GM12878 (cell line): Measurements from ENCODE around the gene DCBLD1. TPM values are rescaled to one million over a fixed set of nuclear protein-coding genes. Genes with fewer than 3 reads are reported as not detected.

ENCODE experiments used
- ATAC-seq: fragments of 200-7000 bp; cut with Tn5 transposase; 3 replicates; pipeline ENCODE4 v1.9.1; 2020; ENCODE audit warnings: mild to moderate bottlenecking, moderate library complexity
- BruUV-seq: library from RNA; stranded (reverse); fragments of 400-500 nt; replicated peaks from 2 replicates; lab custom pipeline; 2021; lab: Mats Ljungman, UMichigan
- CTCF ChIA-PET: fragments of 300-600 bp; sonication (Branson Sonifier 250); formaldehyde crosslinking; extraction: SDS; loops from one replicate; lab custom pipeline; 2021; ENCODE audit warnings: inconsistent platforms; lab: Yijun Ruan, JAX
- POLR2A ChIA-PET: fragments of 350-600 bp; formaldehyde crosslinking; extraction: SDS; loops from one replicate; lab custom pipeline; 2021; ENCODE audit warnings: inconsistent platforms; lab: Charles Lee
- RAD21 ChIA-PET: fragments of 300-600 bp; sonication (Branson Sonifier 250); formaldehyde crosslinking; loops from one replicate; lab custom pipeline; 2023; ENCODE audit warnings: antibody characterized with exemption; ENCODE audit not compliant: unreplicated experiment; lab: Charles Lee
- SMC1A ChIA-PET: fragments of 300-600 bp; sonication (Branson Sonifier 250); formaldehyde crosslinking; loops from one replicate; lab custom pipeline; 2023; ENCODE audit not compliant: unreplicated experiment, uncharacterized antibody; lab: Charles Lee
- DNase-seq: peaks from one replicate; pipeline ENCODE4 v3.0.0-alpha.2; 2011; ENCODE audit warnings: low read depth, low spot score
- FAIRE-seq: peaks from 3 replicates; lab custom pipeline; 2011; peaks lifted over from hg19 to GRCh38; lab: Jason Lieb, UNC
- H2AFZ ChIP-seq: 2 replicates; pipeline ENCODE4 v1.6.0; 2011; ENCODE audit warnings: low read depth, low read length, control low read depth; ENCODE audit not compliant: control insufficient read depth
- H3K27ac ChIP-seq: 2 replicates; pipeline ENCODE4 v1.5.1; 2011; ENCODE audit warnings: control low read depth; ENCODE audit not compliant: control insufficient read depth, insufficient read depth
- H3K27me3 ChIP-seq, 2 experiments: replicated peaks in 1 of 2; 2 replicates each; pipeline versions ENCODE4 v1.6.0 to v1.6.1; 2011; ENCODE audit warnings: low read length in 1 of 2; ENCODE audit not compliant: control insufficient read depth in 2 of 2, insufficient read depth in 2 of 2
- H3K36me3 ChIP-seq, 2 experiments: 2 replicates each; pipeline ENCODE4 v1.5.1; 2011; ENCODE audit warnings: low read length in 1 of 2; ENCODE audit not compliant: control insufficient read depth in 2 of 2, insufficient read depth in 2 of 2
- H3K4me1 ChIP-seq: 2 replicates; pipeline ENCODE4 v1.6.1; 2011; ENCODE audit warnings: mild to moderate bottlenecking, low read length, moderate library complexity, mixed read lengths; ENCODE audit not compliant: control insufficient read depth, insufficient read depth
- H3K4me2 ChIP-seq: 2 replicates; pipeline ENCODE4 v1.6.0; 2011; ENCODE audit warnings: control low read depth; ENCODE audit not compliant: control insufficient read depth, insufficient read depth
- H3K4me3 ChIP-seq: fragments of 200-600 bp; sonication (generic); 2 replicates; pipeline ENCODE4 v1.5.1; 2016
- H3K79me2 ChIP-seq: 2 replicates; pipeline ENCODE4 v1.6.0; 2011; ENCODE audit warnings: low read length; ENCODE audit not compliant: control insufficient read depth, insufficient read depth
- H3K9ac ChIP-seq: 2 replicates; pipeline ENCODE4 v1.8.0; 2011; ENCODE audit warnings: low read length, control low read depth, mixed read lengths; ENCODE audit not compliant: control insufficient read depth, insufficient read depth
- H3K9me3 ChIP-seq: replicated peaks from 3 replicates; pipeline ENCODE4 v1.5.1; 2011; ENCODE audit warnings: mild to moderate bottlenecking, low read length; ENCODE audit not compliant: control insufficient read depth, insufficient read depth
- H4K20me1 ChIP-seq: 2 replicates; pipeline ENCODE4 v1.6.0; 2011; ENCODE audit not compliant: control insufficient read depth, insufficient read depth
- CBFB ChIP-seq: IDR thresholded peaks from 2 replicates; pipeline ENCODE4 v1.6.1; 2016; ENCODE audit warnings: antibody characterized with exemption, low read depth
- CEBPB ChIP-seq, 2 experiments: fragments of 150-350 bp in 1 of 2; IDR thresholded peaks; 2 replicates each; pipeline ENCODE4 v1.6.1; 2012 to 2014; ENCODE audit warnings: low read depth in 2 of 2, low read length in 2 of 2, borderline replicate concordance in 1 of 2, inconsistent platforms in 1 of 2
- GATAD2B ChIP-seq: fragments of 450-650 bp; conservative IDR thresholded peaks from 2 replicates; pipeline ENCODE4 v1.6.1; 2017; ENCODE audit warnings: low read depth, mild to moderate bottlenecking, moderate library complexity
- MTA2 ChIP-seq: fragments of 450-650 bp; IDR thresholded peaks from 2 replicates; pipeline ENCODE4 v1.6.1; 2016; ENCODE audit warnings: low read depth, mild to moderate bottlenecking, moderate library complexity
- NFYB ChIP-seq: IDR thresholded peaks from 2 replicates; pipeline ENCODE4 v1.6.1; 2011; ENCODE audit warnings: low read depth, mild to moderate bottlenecking, low read length, improper control_type of control experiment, moderate library complexity; ENCODE audit not compliant: insufficient read depth
- PAX5 ChIP-seq: IDR thresholded peaks from 2 replicates; pipeline ENCODE4 v1.6.1; 2011; ENCODE audit warnings: low read depth, low read length, borderline replicate concordance
- POLR2AphosphoS5 ChIP-seq: IDR thresholded peaks from 2 replicates; pipeline ENCODE4 v1.6.1; 2011; ENCODE audit warnings: mild to moderate bottlenecking, low read length, inconsistent platforms
- RBBP5 ChIP-seq: fragments of 200-600 bp; sonication (generic); conservative IDR thresholded peaks from 2 replicates; pipeline ENCODE4 v1.6.1; 2016
- SIX5 ChIP-seq: IDR thresholded peaks from 2 replicates; pipeline ENCODE4 v1.6.1; 2011; ENCODE audit warnings: mild to moderate bottlenecking, low read depth, low read length, moderate library complexity; ENCODE audit not compliant: severe bottlenecking
- TCF7 ChIP-seq: IDR thresholded peaks from 2 replicates; pipeline ENCODE4 v1.6.1; 2014; ENCODE audit warnings: antibody characterized with exemption, borderline replicate concordance
- WGBS: methylation state at CpG from one replicate; pipeline ENCODE4 v1.1.6; 2016; ENCODE audit warnings: low lambda C conversion rate; ENCODE audit not compliant: insufficient replicate concordance, insufficient coverage; ENCODE audit errors: missing lambda C conversion rate; 5-methylcytosine and 5-hydroxymethylcytosine counted together
- in situ Hi-C: fragments of 300-500 bp; cut with MboI; formaldehyde crosslinking; loops from 9 replicates; pipeline ENCODE4 v1.14.3; 2018; ENCODE audit warnings: mixed read lengths
- intact Hi-C: fragments of 100-400 bp; cut with micrococcal nuclease; formaldehyde crosslinking; loops from one replicate; pipeline ENCODE4 v1.14.2; 2022; ENCODE audit not compliant: unreplicated experiment
- polyA plus RNA-seq, 11 experiments: library from polyadenylated mRNA; depleted of rRNA in 4 of 11; unstranded in 6 of 11; stranded (reverse) in 5 of 11; fragments of >200 nt; fragmentation: Nextera tagmentation in 4 of 11; fragmentation: Illumina TruSeq in 1 of 11; extraction: Ambion mirVana in 4 of 11; extraction: Trizol in 1 of 11; gene quantifications; 1 replicate in 1 of 11; 2 replicates in 10 of 11; pipeline versions ENCODE4 v1.2.1 to v1.2.3, GENCODE V29; 2011 to 2016; ENCODE audit warnings: inconsistent platforms in 2 of 11, missing spikeins in 2 of 11, low read depth in 1 of 11
- total RNA-seq, 4 experiments: library from RNA; depleted of rRNA in 3 of 4; stranded (reverse); fragments of >200 nt in 3 of 4; fragmentation: Illumina TruSeq in 1 of 4; extraction: Trizol in 1 of 4; gene quantifications; 2 replicates each; pipeline versions ENCODE4 v1.2.1 to v1.2.3, GENCODE V29; 2013 to 2021
- TF ChIP-seq, protein P1 (sequence below): fragments of 450-650 bp; IDR thresholded peaks from 2 replicates; pipeline ENCODE4 v1.6.1; 2016; ENCODE audit warnings: mild to moderate bottlenecking
- TF ChIP-seq, protein P2 (sequence below): fragments of 450-650 bp; IDR thresholded peaks from 2 replicates; pipeline ENCODE4 v1.6.1; 2016; ENCODE audit warnings: mild to moderate bottlenecking, moderate library complexity, borderline replicate concordance
- TF ChIP-seq, protein P3 (sequence below): IDR thresholded peaks from 2 replicates; pipeline ENCODE4 v1.6.1; 2012; ENCODE audit warnings: low read depth, low read length, improper control_type of control experiment

Gene DCBLD1
- total and polyA plus RNA-seq, 10 of the 15 experiments (the other 5 are each of a cell fraction or from before 2014, with no cell fraction given) = 0.92 to 9.2 (median 8.3) TPM

DNA sequence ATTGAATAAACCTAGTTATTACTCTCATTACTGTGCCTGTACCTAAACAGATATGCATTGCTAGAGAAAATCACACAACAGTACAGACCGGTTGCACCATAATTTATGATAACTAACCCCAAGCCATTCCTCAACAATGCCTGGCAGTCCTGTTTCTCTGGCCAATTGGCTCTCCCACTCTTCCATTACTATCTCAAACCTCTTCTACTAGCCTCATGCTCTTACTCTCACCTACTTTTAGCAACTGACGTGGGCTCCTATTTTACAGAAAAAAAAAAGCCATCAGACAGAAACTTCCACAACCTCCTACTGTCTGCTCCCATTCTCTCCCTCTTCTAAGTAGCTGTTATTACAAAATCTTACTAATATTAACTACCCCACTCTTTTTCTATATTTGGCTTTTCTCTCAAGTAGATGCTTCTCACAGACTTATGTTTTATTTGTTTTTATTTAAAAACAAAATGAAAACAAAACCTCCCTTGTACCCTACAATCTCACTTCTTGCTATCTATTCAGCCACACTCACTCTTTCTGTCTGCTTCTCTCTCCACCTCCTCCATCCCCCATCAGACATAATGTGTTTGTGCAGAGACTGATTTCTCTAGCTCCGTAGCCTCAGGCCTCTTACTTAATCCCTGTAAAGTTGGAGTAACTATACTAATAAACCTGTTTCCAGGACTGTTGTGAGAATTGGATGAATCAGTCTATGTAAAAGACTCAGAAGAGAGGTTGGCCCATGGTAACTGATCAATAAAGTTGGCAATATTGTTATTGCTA lies 110.7 kb downstream of the DCBLD1 start:
- H3K4me3 ChIP-seq = no peak overlapping the region
- no peak for DNase-seq
- H3K4me2 ChIP-seq = no peak overlapping the region
- ATAC-seq = no peak
- in situ Hi-C loops = no loop called here
- FAIRE-seq = no peak
- H3K79me2 ChIP-seq = peaks cover 14% of the 10 kb centered on the region
- ChIA-PET SMC1A (interaction anchor here (1.0 kb wide), 1 partner anchor 9 kb away, joined by 6 read pairs; the partner anchor contains the start of gene GOPC), RAD21 (no interaction called here), POLR2A (no interaction called here), CTCF (interaction anchor here (1.3 to 1.4 kb wide), 2 partner anchors 14 to 115 kb away, joined by 3 read pairs; no protein-coding TSS in a partner anchor)
- 98% methylated on average over 3 of the region's 3 CpGs for WGBS
- H2AFZ ChIP-seq = no peak overlapping the region
- no peak overlapping the region for H3K9ac ChIP-seq
- intact Hi-C loops = no loop called here
- no peak overlapping the region for H3K27ac ChIP-seq
- TF ChIP-seq SIX5 = no peak
- TF ChIP-seq, protein P1, sequence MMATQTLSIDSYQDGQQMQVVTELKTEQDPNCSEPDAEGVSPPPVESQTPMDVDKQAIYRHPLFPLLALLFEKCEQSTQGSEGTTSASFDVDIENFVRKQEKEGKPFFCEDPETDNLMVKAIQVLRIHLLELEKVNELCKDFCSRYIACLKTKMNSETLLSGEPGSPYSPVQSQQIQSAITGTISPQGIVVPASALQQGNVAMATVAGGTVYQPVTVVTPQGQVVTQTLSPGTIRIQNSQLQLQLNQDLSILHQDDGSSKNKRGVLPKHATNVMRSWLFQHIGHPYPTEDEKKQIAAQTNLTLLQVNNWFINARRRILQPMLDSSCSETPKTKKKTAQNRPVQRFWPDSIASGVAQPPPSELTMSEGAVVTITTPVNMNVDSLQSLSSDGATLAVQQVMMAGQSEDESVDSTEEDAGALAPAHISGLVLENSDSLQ = no peak
- no peak for TF ChIP-seq TCF7
- no peak for TF ChIP-seq GATAD2B
- TF ChIP-seq PAX5 = no peak
- TF ChIP-seq CEBPB (IDR thresholded peaks at IDR 0.05; ENCODE audit: borderline replicate concordance in 1 of 2, low read depth in 2 of 2, low read length in 2 of 2) = no peak
- no peak for TF ChIP-seq RBBP5
- TF ChIP-seq CBFB = no peak
- TF ChIP-seq POLR2AphosphoS5 = no peak
- TF ChIP-seq NFYB = no peak
- TF ChIP-seq, protein P2, sequence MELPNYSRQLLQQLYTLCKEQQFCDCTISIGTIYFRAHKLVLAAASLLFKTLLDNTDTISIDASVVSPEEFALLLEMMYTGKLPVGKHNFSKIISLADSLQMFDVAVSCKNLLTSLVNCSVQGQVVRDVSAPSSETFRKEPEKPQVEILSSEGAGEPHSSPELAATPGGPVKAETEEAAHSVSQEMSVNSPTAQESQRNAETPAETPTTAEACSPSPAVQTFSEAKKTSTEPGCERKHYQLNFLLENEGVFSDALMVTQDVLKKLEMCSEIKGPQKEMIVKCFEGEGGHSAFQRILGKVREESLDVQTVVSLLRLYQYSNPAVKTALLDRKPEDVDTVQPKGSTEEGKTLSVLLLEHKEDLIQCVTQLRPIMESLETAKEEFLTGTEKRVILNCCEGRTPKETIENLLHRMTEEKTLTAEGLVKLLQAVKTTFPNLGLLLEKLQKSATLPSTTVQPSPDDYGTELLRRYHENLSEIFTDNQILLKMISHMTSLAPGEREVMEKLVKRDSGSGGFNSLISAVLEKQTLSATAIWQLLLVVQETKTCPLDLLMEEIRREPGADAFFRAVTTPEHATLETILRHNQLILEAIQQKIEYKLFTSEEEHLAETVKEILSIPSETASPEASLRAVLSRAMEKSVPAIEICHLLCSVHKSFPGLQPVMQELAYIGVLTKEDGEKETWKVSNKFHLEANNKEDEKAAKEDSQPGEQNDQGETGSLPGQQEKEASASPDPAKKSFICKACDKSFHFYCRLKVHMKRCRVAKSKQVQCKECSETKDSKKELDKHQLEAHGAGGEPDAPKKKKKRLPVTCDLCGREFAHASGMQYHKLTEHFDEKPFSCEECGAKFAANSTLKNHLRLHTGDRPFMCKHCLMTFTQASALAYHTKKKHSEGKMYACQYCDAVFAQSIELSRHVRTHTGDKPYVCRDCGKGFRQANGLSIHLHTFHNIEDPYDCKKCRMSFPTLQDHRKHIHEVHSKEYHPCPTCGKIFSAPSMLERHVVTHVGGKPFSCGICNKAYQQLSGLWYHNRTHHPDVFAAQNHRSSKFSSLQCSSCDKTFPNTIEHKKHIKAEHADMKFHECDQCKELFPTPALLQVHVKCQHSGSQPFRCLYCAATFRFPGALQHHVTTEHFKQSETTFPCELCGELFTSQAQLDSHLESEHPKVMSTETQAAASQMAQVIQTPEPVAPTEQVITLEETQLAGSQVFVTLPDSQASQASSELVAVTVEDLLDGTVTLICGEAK = no peak
- TF ChIP-seq, protein P3, sequence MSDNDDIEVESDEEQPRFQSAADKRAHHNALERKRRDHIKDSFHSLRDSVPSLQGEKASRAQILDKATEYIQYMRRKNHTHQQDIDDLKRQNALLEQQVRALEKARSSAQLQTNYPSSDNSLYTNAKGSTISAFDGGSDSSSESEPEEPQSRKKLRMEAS = no peak
- TF ChIP-seq MTA2 = no peak
- H4K20me1 ChIP-seq = no peaks in the 10 kb centered on the region
- no peaks in the 10 kb centered on the region for H3K4me1 ChIP-seq
- H3K36me3 ChIP-seq = peaks cover 0 to 10% of the 10 kb centered on the region in 2 experiments; a peak in 1 of 4 replicates
- BruUV-seq = no TSS peak
- no peaks in the 10 kb centered on the region for H3K27me3 ChIP-seq
- peaks cover 9% of the 10 kb centered on the region for H3K9me3 ChIP-seq
